ENCODE results near the gene CHP1. TPM values are rescaled to one million over a fixed set of nuclear protein-coding genes. Genes with fewer than 3 reads are reported as not detected.
A peak's percentile ranks its signal among the peaks of the same experiment; 100 is the strongest.
"Not testable (repeated sequence)": the region's sequence is repeated elsewhere in the genome, so short reads cannot be mapped to it uniquely, and the experiment has no call there.

CHP1 gene
- total RNA-seq, 2 experiments from 2014 or later = 31.6 to 34.7 TPM

GRCh38 chr15:41279535-41280283 is 48.6 kb downstream of the CHP1 start:
- ATAC-seq (no peak), DNase-seq (no peak)
- POLR2A ChIA-PET = no interaction called here
- TF ChIP-seq CTCF (IDR thresholded peaks at IDR 0.05) = no peak
- H3K36me3 Mint-ChIP-seq (ENCODE audit: low read depth) = peaks cover 12% of the 10 kb centered on the region
- H3K27ac Mint-ChIP-seq = no peak overlapping the region
- no peaks in the 10 kb centered on the region for H3K9me3 Mint-ChIP-seq
- no peaks in the 10 kb centered on the region for H3K27me3 Mint-ChIP-seq
- peaks cover 14% of the 10 kb centered on the region for H3K4me1 Mint-ChIP-seq (ENCODE audit: low read depth)
- intact Hi-C loops (cut with micrococcal nuclease) = no loop called here
- H3K4me3 Mint-ChIP-seq = no peak overlapping the region
- CTCF ChIA-PET = no interaction called here

- no peak for ATAC-seq
- CTCF ChIA-PET = no interaction called here
- H3K9me3 Mint-ChIP-seq = no peaks in the 10 kb centered on the region
- intact Hi-C loops (cut with micrococcal nuclease) = no loop called here
- no peak overlapping the region for H3K4me3 Mint-ChIP-seq
- POLR2A ChIA-PET = no interaction called here
- TF ChIP-seq CTCF (IDR thresholded peaks at IDR 0.05) = no peak
- H3K27me3 Mint-ChIP-seq = no peaks in the 10 kb centered on the region
- peaks cover 26% of the 10 kb centered on the region for H3K36me3 Mint-ChIP-seq (ENCODE audit: low read depth)
- no peak for DNase-seq
- H3K27ac Mint-ChIP-seq = peak overlapping the region; percentile 21
- H3K4me1 Mint-ChIP-seq (ENCODE audit: low read depth) = peaks cover 27% of the 10 kb centered on the region
Observed at GRCh38 chr15:41281236-41281635, 50.2 kb downstream of the CHP1 start.

GRCh38 chr15:41282436-41282835 is 51.4 kb downstream of the CHP1 start:
- H3K9me3 Mint-ChIP-seq; intact Hi-C loops (cut with micrococcal nuclease); ATAC-seq; H3K27me3 Mint-ChIP-seq; DNase-seq: not testable (repeated sequence)
- H3K36me3 Mint-ChIP-seq (ENCODE audit: low read depth) = peaks cover 38% of the 10 kb centered on the region
- H3K27ac Mint-ChIP-seq = peak overlapping the region; percentile 99
- ChIA-PET CTCF (interaction anchor here (1.8 kb wide), 1 partner anchor 52 kb away, joined by 5 read pairs; the partner anchor contains the start of genes CHP1 and EXD1), POLR2A (interaction anchor here (1.8 kb wide), 1 partner anchor 50 kb away, joined by 9 read pairs; the partner anchor contains the start of genes NUSAP1 and OIP5)
- peaks cover 34% of the 10 kb centered on the region for H3K4me1 Mint-ChIP-seq (ENCODE audit: low read depth)
- peak overlapping the region; percentile 99 for H3K4me3 Mint-ChIP-seq

GRCh38 chr15:41282980-41283652 is 52.0 kb downstream of the CHP1 start:
- ATAC-seq; intact Hi-C loops (cut with micrococcal nuclease); H3K9me3 Mint-ChIP-seq; H3K27me3 Mint-ChIP-seq: not testable (repeated sequence)
- ChIA-PET CTCF (interaction anchor here (1.2 to 1.8 kb wide), 2 partner anchors 50 to 52 kb away, joined by 4 to 5 read pairs; partner anchors contain the start of genes CHP1, EXD1, NUSAP1 and OIP5), POLR2A (interaction anchor here (0.6 to 1.8 kb wide), 10 partner anchors 12 to 588 kb away, joined by 3 to 9 read pairs (median 4); partner anchors contain the start of genes CHP1, INO80, NUSAP1 and OIP5)
- H3K36me3 Mint-ChIP-seq (ENCODE audit: low read depth) = peaks cover 43% of the 10 kb centered on the region
- DNase-seq = peak; percentile 3
- H3K27ac Mint-ChIP-seq = peak overlapping the region; percentile 99
- peak overlapping the region; percentile 99 for H3K4me3 Mint-ChIP-seq
- H3K4me1 Mint-ChIP-seq (ENCODE audit: low read depth) = peaks cover 37% of the 10 kb centered on the region

- H3K27me3 Mint-ChIP-seq = no peaks in the 10 kb centered on the region
- H3K9me3 Mint-ChIP-seq = no peaks in the 10 kb centered on the region
- peak overlapping the region; percentile 99 for H3K4me3 Mint-ChIP-seq
- POLR2A ChIA-PET = interaction anchor here (0.6 to 1.8 kb wide), 10 partner anchors 11 to 589 kb away, joined by 3 to 9 read pairs (median 4); partner anchors contain the start of genes CHP1, INO80, NUSAP1 and OIP5
- no peak for TF ChIP-seq CTCF (IDR thresholded peaks at IDR 0.05)
- ATAC-seq (peak; percentile 97), DNase-seq (peak; percentile 99)
- H3K27ac Mint-ChIP-seq = peak overlapping the region; percentile 99
- H3K36me3 Mint-ChIP-seq (ENCODE audit: low read depth) = peaks cover 47% of the 10 kb centered on the region
- CTCF ChIA-PET = interaction anchor here (0.8 to 1.8 kb wide), 3 partner anchors 15 to 53 kb away, joined by 3 to 5 read pairs (median 4); partner anchors contain the start of genes CHP1, EXD1, NUSAP1 and OIP5
- H3K4me1 Mint-ChIP-seq (ENCODE audit: low read depth) = peaks cover 43% of the 10 kb centered on the region
- intact Hi-C loops (cut with micrococcal nuclease) = no loop called here
Observed at GRCh38 chr15:41283653-41284426, 52.8 kb downstream of the CHP1 start.
